PC-9 (cell line): Measurements from ENCODE around the gene ABHD3.

ENCODE experiments used
- CTCF ChIP-seq: fragments of 200-600 bp; sonication (generic); conservative IDR thresholded peaks from 2 replicates; pipeline ENCODE4 v1.6.1; 2017; ENCODE audit warnings: mixed run types, antibody characterized with exemption, mild to moderate bottlenecking, moderate library complexity
- EZH2 ChIP-seq: fragments of 200-600 bp; sonication (generic); IDR thresholded peaks from 2 replicates; pipeline ENCODE4 v1.8.0; 2017; ENCODE audit warnings: antibody characterized with exemption, low read depth

GRCh38 chr18:21704603-21705364, at the start of gene ABHD3:
- TF ChIP-seq CTCF, result peak; percentile 31; the same call in 1 of the 2 replicates
- TF ChIP-seq EZH2, result no peak
